CD14-positive monocyte (primary cell): ENCODE results near the gene SMURF1. TPM values are rescaled to one million over a fixed set of nuclear protein-coding genes. Genes with fewer than 3 reads are reported as not detected.

Experiments used
- DNase-seq, 3 donors: peaks; one replicate each; pipeline ENCODE4 v3.0.0-alpha.2; 2011 to 2022
- H2AFZ ChIP-seq: 2 replicates; pipeline ENCODE4 v1.6.0; 2012; ENCODE audit warnings: mild to moderate bottlenecking, low read depth, low read length, inconsistent platforms; ENCODE audit not compliant: insufficient read depth, poor library complexity, severe bottlenecking
- H3K27ac ChIP-seq, 2 donors: 1 replicate in 1 of 2; 2 replicates in 1 of 2; pipeline ENCODE4 v1.5.1; 2012 to 2013; ENCODE audit warnings: low read length in 2 of 2, control low read depth in 1 of 2, inconsistent platforms in 1 of 2, low read depth in 1 of 2, mild to moderate bottlenecking in 1 of 2
- H3K27me3 ChIP-seq, 2 donors: one replicate each; pipeline versions ENCODE4 v1.6.0 to v1.6.1; 2011 to 2013; ENCODE audit warnings: low read length in 2 of 2; ENCODE audit not compliant: control insufficient read depth in 2 of 2, insufficient read depth in 2 of 2
- H3K36me3 ChIP-seq, 2 donors: replicated peaks in 1 of 2; 1 replicate in 1 of 2; 2 replicates in 1 of 2; pipeline versions ENCODE4 v1.5.1 to v1.6.1; 2012 to 2013; ENCODE audit warnings: low read length in 2 of 2, control low read depth in 1 of 2, inconsistent platforms in 1 of 2, mild to moderate bottlenecking in 1 of 2; ENCODE audit not compliant: insufficient read depth in 2 of 2, control insufficient read depth in 1 of 2
- H3K4me1 ChIP-seq, 2 donors: 1 replicate in 1 of 2; 2 replicates in 1 of 2; pipeline versions ENCODE4 v1.5.1 to v1.6.1; 2012 to 2013; ENCODE audit warnings: low read length in 2 of 2, control low read depth in 1 of 2, inconsistent platforms in 1 of 2, mild to moderate bottlenecking in 1 of 2, moderate library complexity in 1 of 2; ENCODE audit not compliant: insufficient read depth in 2 of 2, control insufficient read depth in 1 of 2
- H3K4me2 ChIP-seq: replicated peaks from 2 replicates; pipeline ENCODE3; 2012; ENCODE audit warnings: low read length, moderate library complexity, mild to moderate bottlenecking; ENCODE audit not compliant: poor library complexity, severe bottlenecking; ENCODE audit errors: extremely low read depth
- H3K4me3 ChIP-seq, 3 experiments: fragments of 200-600 bp in 1 of 3; sonication (generic) in 1 of 3; replicated peaks in 1 of 3; 1 replicate in 2 of 3; 2 replicates in 1 of 3; pipeline ENCODE4 v1.5.1; 2011 to 2013; ENCODE audit warnings: low read length in 3 of 3, mild to moderate bottlenecking in 3 of 3, control low read depth in 2 of 3, low read depth in 2 of 3, inconsistent platforms in 1 of 3, moderate library complexity in 1 of 3
- H3K79me2 ChIP-seq: 2 replicates; pipeline ENCODE4 v1.6.0; 2012; ENCODE audit warnings: mild to moderate bottlenecking, control low read depth, inconsistent platforms, low read length, moderate library complexity; ENCODE audit not compliant: insufficient read depth
- H3K9ac ChIP-seq: 2 replicates; pipeline ENCODE4 v1.6.0; 2017; ENCODE audit warnings: low read length, mild to moderate bottlenecking; ENCODE audit not compliant: insufficient read depth, poor library complexity, severe bottlenecking
- H3K9me3 ChIP-seq, 2 donors: replicated peaks in 1 of 2; 1 replicate in 1 of 2; 2 replicates in 1 of 2; pipeline versions ENCODE4 v1.5.1 to v1.6.1; 2012 to 2013; ENCODE audit warnings: low read length in 2 of 2, control low read depth in 1 of 2; ENCODE audit not compliant: control insufficient read depth in 1 of 2, insufficient read depth in 1 of 2
- H4K20me1 ChIP-seq: 2 replicates; pipeline ENCODE4 v1.6.0; 2012; ENCODE audit warnings: mild to moderate bottlenecking, low read length, control low read depth, moderate library complexity; ENCODE audit not compliant: insufficient read depth
- H3K27ac Mint-ChIP-seq, 7 donors: one replicate each; pipeline ENCODE4 v1.8.0; 2020; ENCODE audit warnings: mild to moderate bottlenecking in 7 of 7, mixed read lengths in 7 of 7, moderate library complexity in 6 of 7, inconsistent platforms in 2 of 7
- H3K27me3 Mint-ChIP-seq, 3 donors: one replicate each; pipeline ENCODE4 v1.8.0; 2021 to 2022; ENCODE audit warnings: low read depth in 3 of 3, mild to moderate bottlenecking in 3 of 3, mixed read lengths in 3 of 3, moderate library complexity in 3 of 3, inconsistent platforms in 1 of 3
- H3K36me3 Mint-ChIP-seq, 2 donors: one replicate each; pipeline ENCODE4 v1.8.0; 2020; ENCODE audit warnings: mixed read lengths in 2 of 2, inconsistent platforms in 1 of 2, mild to moderate bottlenecking in 1 of 2
- H3K4me1 Mint-ChIP-seq: one replicate; pipeline ENCODE4 v1.8.0; 2020; ENCODE audit warnings: mild to moderate bottlenecking, mixed read lengths
- H3K4me3 Mint-ChIP-seq, 2 donors: one replicate each; pipeline ENCODE4 v1.8.0; 2020; ENCODE audit warnings: mild to moderate bottlenecking in 2 of 2, mixed read lengths in 2 of 2, moderate library complexity in 1 of 2
- H3K9me3 Mint-ChIP-seq, 7 donors: one replicate each; pipeline ENCODE4 v1.8.0; 2020 to 2022; ENCODE audit warnings: mixed read lengths in 7 of 7, mild to moderate bottlenecking in 6 of 7, moderate library complexity in 6 of 7, inconsistent platforms in 2 of 7
- CTCF ChIP-seq: fragments of 200-600 bp; IDR thresholded peaks from one replicate; pipeline ENCODE4 v1.8.0; 2022; ENCODE audit warnings: antibody characterized with exemption, mild to moderate bottlenecking
- WGBS: methylation state at CpG from one replicate; pipeline ENCODE4 v1.1.5; 2013; ENCODE audit warnings: missing lambda C conversion rate; ENCODE audit not compliant: insufficient coverage; 5-methylcytosine and 5-hydroxymethylcytosine counted together
- intact Hi-C, 2 donors: fragments of 100-400 bp; cut with micrococcal nuclease; formaldehyde crosslinking; loops; one replicate each; pipeline versions ENCODE4 v1.15.0 to v1.15.1; 2023
- polyA plus RNA-seq, 3 donors: library from polyadenylated mRNA; depleted of rRNA in 1 of 3; unstranded in 2 of 3; stranded (reverse) in 1 of 3; fragments of 300-500 nt in 2 of 3; fragments of >200 nt in 1 of 3; fragmentation: Illumina TruSeq in 2 of 3; gene quantifications; 1 replicate in 2 of 3; 2 replicates in 1 of 3; pipeline ENCODE4 v1.2.3, GENCODE V29; 2012 to 2021

Gene SMURF1
- polyA plus RNA-seq, 3 donors: 0.48 to 15.8 (median 1.6) TPM

- Histone ChIP-seq H3K79me2 (no peaks in the 10 kb centered on the region), H3K9ac (no peak overlapping the region), H3K36me3 (peaks cover 100% of the 10 kb centered on the region in 2 donors), H3K4me3 (no peak overlapping the region), H4K20me1 (no peaks in the 10 kb centered on the region), H3K27me3 (no peaks in the 10 kb centered on the region), H3K27ac (no peak overlapping the region), H3K4me1 (no peaks in the 10 kb centered on the region), H3K4me2 (no peak overlapping the region), H3K9me3 (no peaks in the 10 kb centered on the region), H2AFZ (no peak overlapping the region)
- TF ChIP-seq CTCF: no peak
- H3K4me1 Mint-ChIP-seq: no peaks in the 10 kb centered on the region
- H3K27ac Mint-ChIP-seq: no peak overlapping the region
- no peaks in the 10 kb centered on the region for H3K27me3 Mint-ChIP-seq
- peaks cover 91 to 99% of the 10 kb centered on the region in 2 donors for H3K36me3 Mint-ChIP-seq
- intact Hi-C loops: no loop called here
- no peak for DNase-seq
- H3K9me3 Mint-ChIP-seq: no peaks in the 10 kb centered on the region
- WGBS: 95% methylated on average over 14 of the region's 14 CpGs
- H3K4me3 Mint-ChIP-seq: no peak overlapping the region
Measured at GRCh38 chr7:98991141-98991540, 152.8 kb downstream of the SMURF1 start.

GRCh38 chr7:98990356-98990755, 153.6 kb downstream of the SMURF1 start:
- Mint-ChIP-seq H3K27ac (no peak overlapping the region), H3K36me3 (peaks cover 91 to 99% of the 10 kb centered on the region in 2 donors), H3K9me3 (peaks cover 0 to 4% (median 0%) of the 10 kb centered on the region in 7 donors), H3K27me3 (no peaks in the 10 kb centered on the region), H3K4me1 (no peaks in the 10 kb centered on the region), H3K4me3 (no peak overlapping the region)
- Histone ChIP-seq H3K79me2 (no peaks in the 10 kb centered on the region), H3K36me3 (peaks cover 100% of the 10 kb centered on the region in 2 donors), H3K4me1 (no peaks in the 10 kb centered on the region), H4K20me1 (no peaks in the 10 kb centered on the region), H3K9ac (no peak overlapping the region), H3K4me3 (no peak overlapping the region), H3K4me2 (no peak overlapping the region), H3K27me3 (no peaks in the 10 kb centered on the region), H3K9me3 (no peaks in the 10 kb centered on the region), H2AFZ (no peak overlapping the region), H3K27ac (no peak overlapping the region)
- TF ChIP-seq CTCF: no peak
- no peak for DNase-seq
- intact Hi-C loops: no loop called here
- 90% methylated on average over 2 of the region's 6 CpGs for WGBS
